OCI-LY1 (cell line): ENCODE data around the gene ETV2.

Experiments
- H2AFZ ChIP-seq: fragments of 200-600 bp; sonication (generic), shearing (Covaris generic); 2 replicates; pipeline ENCODE4 v1.6.0; 2014; ENCODE audit warnings: antibody characterized with exemption, mild to moderate bottlenecking, low read length
- H3F3A ChIP-seq: fragments of 200-600 bp; sonication (generic), shearing (Covaris generic); 2 replicates; pipeline ENCODE4 v1.6.0; 2014; ENCODE audit warnings: mild to moderate bottlenecking, antibody characterized with exemption, low read length, moderate library complexity; ENCODE audit not compliant: insufficient read depth
- H3K27ac ChIP-seq: fragments of 200-600 bp; sonication (generic); 2 replicates; pipeline ENCODE4 v1.5.1; 2014; ENCODE audit warnings: low read length, mixed run types, mild to moderate bottlenecking, low read depth; ENCODE audit not compliant: poor library complexity, severe bottlenecking
- H3K27me3 ChIP-seq: fragments of 200-600 bp; sonication (generic); 2 replicates; pipeline ENCODE4 v1.6.0; 2014; ENCODE audit warnings: antibody characterized with exemption, mild to moderate bottlenecking, low read length, moderate library complexity; ENCODE audit not compliant: insufficient read depth
- H3K36me3 ChIP-seq: fragments of 200-600 bp; sonication (generic); 2 replicates; pipeline ENCODE4 v1.6.1; 2014; ENCODE audit warnings: mild to moderate bottlenecking, antibody characterized with exemption, low read length, moderate library complexity, mixed read lengths; ENCODE audit not compliant: insufficient read depth
- H3K4me1 ChIP-seq: fragments of 200-600 bp; sonication (generic); 2 replicates; pipeline ENCODE4 v1.5.1; 2014; ENCODE audit warnings: mild to moderate bottlenecking, low read length, moderate library complexity; ENCODE audit not compliant: insufficient read depth, severe bottlenecking
- H3K4me2 ChIP-seq: fragments of 200-600 bp; sonication (generic), shearing (Covaris generic); 2 replicates; pipeline ENCODE4 v1.6.1; 2014; ENCODE audit warnings: low read length
- H3K4me3 ChIP-seq: fragments of 200-600 bp; sonication (generic); 2 replicates; pipeline ENCODE4 v1.5.1; 2014; ENCODE audit warnings: low read length, low read depth, mild to moderate bottlenecking, mixed read lengths; ENCODE audit not compliant: poor library complexity, severe bottlenecking
- H3K79me2 ChIP-seq: fragments of 200-600 bp; shearing (Covaris generic); 2 replicates; pipeline ENCODE4 v1.6.1; 2016; ENCODE audit warnings: mixed run types, low read length, mixed read lengths; ENCODE audit not compliant: insufficient read depth
- H3K9ac ChIP-seq: fragments of 200-600 bp; sonication (generic), shearing (Covaris generic); 2 replicates; pipeline ENCODE4 v1.6.1; 2014; ENCODE audit warnings: mild to moderate bottlenecking, low read length, mixed read lengths
- H3K9me2 ChIP-seq: fragments of 200-600 bp; sonication (generic), shearing (Covaris generic); 2 replicates; pipeline ENCODE4 v1.6.1; 2014; ENCODE audit warnings: low read depth, mild to moderate bottlenecking, low read length, mixed read lengths
- H3K9me3 ChIP-seq: fragments of 200-600 bp; shearing (Covaris generic); 2 replicates; pipeline ENCODE4 v1.6.1; 2014; ENCODE audit warnings: low read length, mixed read lengths
- H4K20me1 ChIP-seq: fragments of 200-600 bp; sonication (generic), shearing (Covaris generic); 2 replicates; pipeline ENCODE4 v1.6.0; 2016; ENCODE audit warnings: mild to moderate bottlenecking, low read length; ENCODE audit not compliant: insufficient read depth
- EZH2 ChIP-seq: fragments of 200-600 bp; sonication (generic), shearing (Covaris generic); IDR thresholded peaks from 2 replicates; pipeline ENCODE4 v1.8.0; 2017; ENCODE audit warnings: borderline replicate concordance, mixed run types, mild to moderate bottlenecking, antibody characterized with exemption, low read length, moderate library complexity, mixed read lengths
- TF ChIP-seq, protein P1 (sequence below): fragments of 200-600 bp; sonication (generic), shearing (Covaris generic); IDR thresholded peaks from 2 replicates; pipeline ENCODE4 v1.5.1; 2017; ENCODE audit warnings: mild to moderate bottlenecking, antibody characterized with exemption, low read length, moderate library complexity, mixed read lengths

The ETV2 gene

DNA sequence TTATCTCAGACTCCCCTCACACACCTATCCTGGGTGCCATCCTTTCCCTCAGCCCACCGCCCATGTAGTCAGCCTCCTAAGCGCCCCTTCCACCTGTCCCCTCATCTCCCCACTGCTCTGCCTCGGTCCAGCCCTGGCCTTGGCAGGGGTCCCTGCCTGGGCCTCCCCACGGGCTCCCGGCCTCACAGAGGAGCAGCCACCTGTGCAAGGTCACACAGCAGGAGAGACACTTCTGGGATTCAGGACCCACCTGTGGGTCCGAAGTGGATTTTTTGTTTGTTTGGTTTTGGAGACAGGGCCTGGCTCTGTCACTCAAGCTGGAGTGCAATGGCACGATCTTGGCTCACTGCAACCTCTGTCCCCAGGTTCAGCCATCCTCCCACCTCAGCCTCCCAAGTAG is 24.1 kb downstream of the ETV2 start:
- Histone ChIP-seq H4K20me1 (no peaks in the 10 kb centered on the region), H3K36me3 (peaks cover 12% of the 10 kb centered on the region; the same call in 1 of the 2 replicates), H3K27ac (no peak overlapping the region), H2AFZ (no peak overlapping the region), H3K9me3 (no peaks in the 10 kb centered on the region), H3K9ac (no peak overlapping the region), H3K79me2 (no peaks in the 10 kb centered on the region), H3K4me3 (no peak overlapping the region), H3F3A (no peaks in the 10 kb centered on the region), H3K4me1 (no peaks in the 10 kb centered on the region), H3K9me2 (no peaks in the 10 kb centered on the region), H3K4me2 (no peak overlapping the region), H3K27me3 (peaks cover 3% of the 10 kb centered on the region; the same call in 1 of the 2 replicates)
- no peak for TF ChIP-seq EZH2
- TF ChIP-seq, protein P1, sequence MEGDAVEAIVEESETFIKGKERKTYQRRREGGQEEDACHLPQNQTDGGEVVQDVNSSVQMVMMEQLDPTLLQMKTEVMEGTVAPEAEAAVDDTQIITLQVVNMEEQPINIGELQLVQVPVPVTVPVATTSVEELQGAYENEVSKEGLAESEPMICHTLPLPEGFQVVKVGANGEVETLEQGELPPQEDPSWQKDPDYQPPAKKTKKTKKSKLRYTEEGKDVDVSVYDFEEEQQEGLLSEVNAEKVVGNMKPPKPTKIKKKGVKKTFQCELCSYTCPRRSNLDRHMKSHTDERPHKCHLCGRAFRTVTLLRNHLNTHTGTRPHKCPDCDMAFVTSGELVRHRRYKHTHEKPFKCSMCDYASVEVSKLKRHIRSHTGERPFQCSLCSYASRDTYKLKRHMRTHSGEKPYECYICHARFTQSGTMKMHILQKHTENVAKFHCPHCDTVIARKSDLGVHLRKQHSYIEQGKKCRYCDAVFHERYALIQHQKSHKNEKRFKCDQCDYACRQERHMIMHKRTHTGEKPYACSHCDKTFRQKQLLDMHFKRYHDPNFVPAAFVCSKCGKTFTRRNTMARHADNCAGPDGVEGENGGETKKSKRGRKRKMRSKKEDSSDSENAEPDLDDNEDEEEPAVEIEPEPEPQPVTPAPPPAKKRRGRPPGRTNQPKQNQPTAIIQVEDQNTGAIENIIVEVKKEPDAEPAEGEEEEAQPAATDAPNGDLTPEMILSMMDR = no peak

DNA sequence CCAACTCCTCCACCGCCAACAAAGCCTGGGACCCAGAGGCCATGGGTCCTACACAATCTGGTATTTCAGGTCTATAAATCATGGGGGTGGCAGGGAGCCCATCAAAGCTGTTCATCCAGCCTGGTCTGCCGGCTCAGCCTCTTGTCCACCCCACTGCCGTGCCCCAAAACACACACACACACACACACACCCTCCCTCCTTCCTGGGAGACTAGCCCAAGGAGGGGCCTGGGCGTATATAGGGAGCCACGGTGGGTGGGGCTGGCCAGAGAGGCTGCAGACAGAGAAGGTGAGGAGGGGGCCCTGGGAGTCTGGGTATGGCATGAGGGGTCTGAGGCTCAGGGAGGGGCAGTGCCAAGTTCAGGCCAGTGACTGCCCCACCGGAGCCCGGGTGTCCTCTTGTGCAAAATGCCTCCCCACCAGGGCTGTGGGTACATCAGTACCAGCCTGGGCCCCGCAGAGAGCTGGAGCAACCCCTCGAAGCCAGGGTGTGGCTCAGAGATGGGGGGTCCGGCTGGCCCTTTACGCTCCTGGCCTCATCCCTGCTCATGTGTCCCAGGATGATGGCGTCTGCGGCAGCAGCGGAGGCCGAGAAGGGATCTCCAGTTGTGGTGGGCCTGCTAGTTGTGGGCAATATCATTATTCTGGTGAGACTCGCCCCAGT is 24.8 kb downstream of the ETV2 start, which contains the start of gene UPK1A:
UPK1A (plus strand) TSS at position 267 of the 663 bp plus-strand sequence; CDS start at position 563, 296 bp downstream.
- no peaks in the 10 kb centered on the region for H3K9me3 ChIP-seq
- no peak for TF ChIP-seq EZH2
- H3K27me3 ChIP-seq = peaks cover 3% of the 10 kb centered on the region; the same call in 1 of the 2 replicates
- no peak within 1 kb of the TSS for H2AFZ ChIP-seq
- H3K36me3 ChIP-seq = peaks cover 8% of the 10 kb centered on the region; the same call in 1 of the 2 replicates
- H3K79me2 ChIP-seq = no peaks in the 10 kb centered on the region
- H3K4me3 ChIP-seq = no peak within 1 kb of the TSS
- H3K4me1 ChIP-seq = no peaks in the 10 kb centered on the region
- H3F3A ChIP-seq = no peaks in the 10 kb centered on the region
- H3K9ac ChIP-seq = no peak within 1 kb of the TSS
- H3K4me2 ChIP-seq = no peak within 1 kb of the TSS
- H3K9me2 ChIP-seq = no peaks in the 10 kb centered on the region
- H3K27ac ChIP-seq = no peak within 1 kb of the TSS
- H4K20me1 ChIP-seq = no peaks in the 10 kb centered on the region

DNA sequence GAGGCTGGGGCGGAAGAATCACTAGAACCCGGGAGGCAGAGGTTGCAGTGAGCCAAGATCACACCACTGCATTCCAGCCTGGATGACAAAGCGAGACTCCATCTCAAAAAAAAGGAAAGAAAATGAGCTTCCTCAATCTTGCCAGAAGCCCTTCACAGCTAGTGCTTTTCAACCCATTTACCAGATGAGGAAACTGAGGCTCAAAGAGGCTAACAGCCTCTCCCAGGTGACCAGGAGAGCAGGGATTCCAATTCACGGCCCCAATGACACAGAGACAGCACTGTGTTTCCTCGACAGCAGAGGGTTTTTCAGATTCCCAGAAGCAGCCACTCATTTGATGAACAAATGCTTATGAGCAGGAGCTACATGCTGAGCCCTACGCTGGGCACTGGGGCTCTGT is 28.0 kb downstream of the ETV2 start:
- H3K4me3 ChIP-seq = no peak overlapping the region
- H3K9me2 ChIP-seq = no peaks in the 10 kb centered on the region
- no peaks in the 10 kb centered on the region for H3K9me3 ChIP-seq
- H3K79me2 ChIP-seq = no peaks in the 10 kb centered on the region
- H3K27ac ChIP-seq = no peak overlapping the region
- H3F3A ChIP-seq = no peaks in the 10 kb centered on the region
- H3K36me3 ChIP-seq = no peaks in the 10 kb centered on the region
- H3K4me2 ChIP-seq = no peak overlapping the region
- H3K9ac ChIP-seq = no peak overlapping the region
- H2AFZ ChIP-seq = no peak overlapping the region
- H3K4me1 ChIP-seq = no peaks in the 10 kb centered on the region
- peaks cover 6% of the 10 kb centered on the region; the same call in 1 of the 2 replicates for H3K27me3 ChIP-seq
- TF ChIP-seq, protein P1 = no peak
- TF ChIP-seq EZH2 = no peak
- no peaks in the 10 kb centered on the region for H4K20me1 ChIP-seq

DNA sequence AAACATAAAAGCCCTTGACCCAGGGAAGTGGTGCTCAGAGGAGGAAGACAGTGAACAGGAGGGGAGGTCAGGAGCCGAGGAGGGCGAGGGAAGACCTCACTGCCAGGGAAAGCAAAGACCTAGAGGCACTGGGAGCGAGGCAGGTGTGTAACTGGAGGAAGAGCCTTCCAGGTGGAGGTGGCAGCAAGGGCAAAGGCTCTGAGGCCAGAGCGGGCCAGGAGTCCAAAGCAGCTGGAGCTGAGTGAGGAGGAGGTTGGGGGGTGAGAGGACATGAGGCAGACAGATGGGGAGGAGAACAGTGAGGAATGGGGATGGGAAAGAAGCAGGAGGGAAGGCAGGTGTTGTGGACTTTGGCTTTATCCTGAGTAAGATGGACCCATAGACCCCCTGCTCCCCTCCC is 28.4 kb downstream of the ETV2 start:
- H3K27ac ChIP-seq = no peak overlapping the region
- H3F3A ChIP-seq = no peaks in the 10 kb centered on the region
- H3K9ac ChIP-seq = no peak overlapping the region
- no peaks in the 10 kb centered on the region for H3K36me3 ChIP-seq
- no peaks in the 10 kb centered on the region for H3K79me2 ChIP-seq
- H4K20me1 ChIP-seq = no peaks in the 10 kb centered on the region
- no peak for TF ChIP-seq EZH2
- TF ChIP-seq, protein P1 = no peak
- H3K4me1 ChIP-seq = no peaks in the 10 kb centered on the region
- H3K9me3 ChIP-seq = no peaks in the 10 kb centered on the region
- no peak overlapping the region for H3K4me3 ChIP-seq
- H3K27me3 ChIP-seq = peaks cover 6% of the 10 kb centered on the region; the same call in 1 of the 2 replicates
- H3K4me2 ChIP-seq = no peak overlapping the region
- H3K9me2 ChIP-seq = no peaks in the 10 kb centered on the region
- no peak overlapping the region for H2AFZ ChIP-seq
